HG03135 (cell line): ENCODE results near the gene ANTXR1.
"Not testable (repeated sequence)": the region's sequence is repeated elsewhere in the genome, so short reads cannot be mapped to it uniquely, and the experiment has no call there.

ENCODE experiments used
- ATAC-seq: cut with Tn5 transposase; IDR thresholded peaks from one replicate; pipeline ENCODE4 v1.9.1; 2021; ENCODE audit warnings: mild to moderate bottlenecking, moderate library complexity; ENCODE audit not compliant: unreplicated experiment

The ANTXR1 gene

GRCh38 chr2:69159986-69160385 is 147.0 kb downstream of the ANTXR1 start:
- no peak for ATAC-seq

GRCh38 chr2:69162057-69162456 is 149.1 kb downstream of the ANTXR1 start:
- ATAC-seq, result no peak

- ATAC-seq, result no peak
Measured at GRCh38 chr2:69163109-69163508, 150.1 kb downstream of the ANTXR1 start.

- no peak for ATAC-seq
Measured at GRCh38 chr2:69163556-69163955, 150.6 kb downstream of the ANTXR1 start.

GRCh38 chr2:69164061-69164778 is 151.2 kb downstream of the ANTXR1 start:
- ATAC-seq, result no peak

GRCh38 chr2:69165091-69165880 is 152.3 kb downstream of the ANTXR1 start:
- no peak for ATAC-seq

- ATAC-seq, result no peak
Measured at GRCh38 chr2:69166465-69166811, 153.5 kb downstream of the ANTXR1 start.

- ATAC-seq, result no peak
Measured at GRCh38 chr2:69166812-69167468, 154.0 kb downstream of the ANTXR1 start.

- ATAC-seq, result no peak
Measured at GRCh38 chr2:69167469-69167822, 154.5 kb downstream of the ANTXR1 start.

GRCh38 chr2:69168144-69168813 is 155.3 kb downstream of the ANTXR1 start:
- no peak for ATAC-seq

- ATAC-seq, result no peak
Measured at GRCh38 chr2:69168950-69169654, 156.1 kb downstream of the ANTXR1 start.

GRCh38 chr2:69169655-69170389 is 156.8 kb downstream of the ANTXR1 start:
- no peak for ATAC-seq

- ATAC-seq, result no peak
Measured at GRCh38 chr2:69170661-69171060, 157.7 kb downstream of the ANTXR1 start.

GRCh38 chr2:69171116-69171896 is 158.3 kb downstream of the ANTXR1 start:
- ATAC-seq, result no peak

- no peak for ATAC-seq
Measured at GRCh38 chr2:69171897-69172525, 159.0 kb downstream of the ANTXR1 start.

GRCh38 chr2:69173706-69174105 is 160.7 kb downstream of the ANTXR1 start:
- no peak for ATAC-seq

- not testable (repeated sequence) for ATAC-seq
Measured at GRCh38 chr2:69174211-69174610, 161.2 kb downstream of the ANTXR1 start.

GRCh38 chr2:69175790-69176715 is 163.1 kb downstream of the ANTXR1 start:
- ATAC-seq, result no peak
